CD4-positive, alpha-beta T cell treated with Interleukin-4 for 4 hours (primary cell): ENCODE data around the gene PRRC2C.

Experiments used
- DNase-seq: peaks from one replicate; pipeline ENCODE4 v3.0.0-alpha.2; 2020

PRRC2C gene

GRCh38 chr1:171641076-171641864, 155.9 kb downstream of the PRRC2C start:
- DNase-seq, result no peak

- no peak for DNase-seq
Measured at GRCh38 chr1:171642197-171642596, 156.9 kb downstream of the PRRC2C start.
